GM19328 (cell line): Measurements from ENCODE around the gene SMAD9.

Source experiments
- ATAC-seq: cut with Tn5 transposase; IDR thresholded peaks from one replicate; pipeline ENCODE4 v1.9.1; 2021; ENCODE audit warnings: mild to moderate bottlenecking, moderate library complexity; ENCODE audit not compliant: unreplicated experiment

Gene SMAD9

GRCh38 chr13:36819739-36820090 lies 100.3 kb downstream of the SMAD9 start:
- no peak for ATAC-seq

DNA sequence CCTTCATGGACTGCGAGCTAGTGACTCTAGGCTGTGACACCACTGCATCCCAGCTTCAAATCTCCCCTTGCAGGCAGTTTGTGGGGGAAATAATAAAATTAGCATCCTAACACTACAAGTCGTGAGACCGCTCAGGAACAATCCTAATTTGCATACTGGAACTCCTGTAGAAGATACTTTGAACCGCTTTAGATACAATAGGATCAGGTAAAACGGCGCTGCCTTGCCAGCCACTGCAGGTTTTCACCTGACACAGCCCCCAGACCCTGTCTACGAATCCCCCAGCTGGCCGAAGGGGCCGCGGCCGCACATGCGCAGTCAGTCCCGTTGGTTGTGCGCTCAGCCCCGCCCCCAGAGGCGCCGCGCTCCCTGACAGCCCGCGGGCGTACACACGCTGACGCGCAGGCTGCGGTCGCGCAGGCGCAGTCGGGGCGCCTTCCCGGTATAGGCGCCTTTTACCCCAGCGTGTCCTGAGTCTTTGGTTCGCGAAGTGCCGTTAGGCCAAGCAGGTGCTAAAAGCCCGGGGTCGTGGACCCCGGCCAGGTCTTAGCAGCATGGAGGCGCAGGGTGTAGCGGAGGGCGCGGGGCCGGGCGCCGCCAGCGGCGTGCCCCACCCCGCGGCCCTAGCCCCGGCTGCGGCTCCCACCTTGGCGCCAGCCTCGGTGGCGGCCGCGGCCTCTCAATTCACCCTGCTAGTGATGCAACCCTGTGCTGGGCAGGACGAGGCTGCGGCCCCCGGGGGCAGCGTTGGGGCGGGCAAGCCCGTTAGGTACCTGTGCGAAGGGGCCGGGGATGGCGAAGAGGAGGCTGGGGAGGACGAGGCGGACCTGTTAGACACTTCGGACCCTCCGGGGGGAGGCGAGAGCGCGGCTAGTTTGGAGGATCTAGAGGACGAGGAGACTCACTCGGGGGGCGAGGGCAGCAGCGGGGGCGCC lies 101.0 kb downstream of the SMAD9 start, which contains the start of gene RFXAP:
TSS of gene RFXAP (plus strand) at position 419 of the 935 bp plus-strand sequence. CDS start at position 555, 136 bp downstream.
- peak; percentile 85 for ATAC-seq

DNA sequence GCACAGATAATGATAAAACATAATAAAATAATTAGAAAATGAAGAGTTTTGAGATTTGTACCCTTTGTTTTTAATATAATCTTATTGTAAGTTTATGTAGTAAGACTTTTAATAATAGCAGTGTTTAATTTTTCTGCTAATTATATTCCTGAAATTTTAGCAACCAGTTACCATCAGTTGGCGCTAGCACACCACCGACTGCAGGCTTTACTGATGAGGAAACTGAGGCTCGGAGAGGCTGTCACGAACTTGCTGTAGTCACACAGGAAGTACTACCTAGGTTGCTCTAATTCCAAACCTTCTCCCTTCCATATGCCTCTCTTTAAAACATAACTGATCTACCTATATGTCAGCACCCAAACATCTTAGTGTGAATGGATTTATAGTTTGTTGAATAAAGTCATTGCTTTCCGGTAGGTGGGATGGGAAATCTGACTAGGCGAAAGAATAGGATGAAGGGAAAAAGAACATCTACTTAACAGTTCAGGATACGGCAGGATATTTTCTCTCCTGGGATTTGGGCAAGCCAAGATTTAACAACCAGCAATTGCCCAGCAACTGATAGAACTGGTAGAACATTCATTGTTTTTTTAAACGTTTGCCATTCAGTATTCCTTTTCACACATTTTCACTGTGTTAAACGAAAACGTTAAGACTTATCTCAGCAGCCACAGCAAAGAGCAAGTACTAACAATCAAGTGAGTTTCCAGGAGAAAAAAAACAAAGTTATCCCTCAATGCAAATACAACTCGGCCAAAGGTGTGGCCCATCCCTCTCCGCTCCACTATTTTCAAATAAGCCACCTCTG lies 101.8 kb downstream of the SMAD9 start:
- ATAC-seq, result peak; percentile 1

GRCh38 chr13:36815062-36815461 lies 105.0 kb downstream of the SMAD9 start:
- no peak for ATAC-seq

- ATAC-seq, result no peak
These were observed 105.6 kb downstream of the SMAD9 start for GRCh38 chr13:36814465-36814864.

DNA sequence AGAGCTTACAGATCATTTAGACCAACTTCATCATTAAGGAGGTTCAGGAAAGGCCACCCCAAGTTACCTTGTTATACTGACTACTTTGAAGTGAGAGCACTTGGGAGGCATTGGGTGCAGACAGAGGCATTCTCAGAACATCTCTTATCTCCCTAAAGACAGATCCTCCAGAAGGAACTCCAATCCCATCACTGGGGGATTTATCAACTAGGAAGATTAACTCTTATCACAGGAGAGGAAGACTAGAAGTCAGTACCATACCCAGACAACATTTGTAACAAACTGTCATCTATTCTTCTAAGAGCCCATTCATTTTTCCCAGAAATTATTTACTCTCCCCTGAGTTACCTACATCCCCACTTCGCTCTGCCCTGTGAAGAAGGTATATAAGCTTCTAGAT lies 106.8 kb downstream of the SMAD9 start:
- ATAC-seq, result no peak

DNA sequence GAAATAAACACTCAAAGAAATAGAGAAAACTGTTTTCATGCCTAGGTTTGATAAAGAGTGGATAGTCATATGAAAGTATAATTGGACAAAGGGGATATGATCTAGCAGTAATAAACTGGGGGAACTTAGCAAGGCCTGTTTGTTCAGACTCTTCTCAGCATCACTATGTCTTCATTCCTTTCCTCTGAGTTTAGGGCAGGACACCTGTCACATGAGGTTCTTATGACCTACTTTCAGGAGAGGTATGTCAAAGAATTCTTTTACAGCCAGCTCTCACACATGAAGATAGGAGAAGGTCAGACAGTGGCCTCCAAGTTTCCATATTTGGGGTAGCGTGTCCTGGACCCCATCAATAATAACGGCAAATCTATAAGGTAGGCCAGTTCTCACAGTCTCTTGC lies 112.4 kb downstream of the SMAD9 start:
- ATAC-seq, result no peak

DNA sequence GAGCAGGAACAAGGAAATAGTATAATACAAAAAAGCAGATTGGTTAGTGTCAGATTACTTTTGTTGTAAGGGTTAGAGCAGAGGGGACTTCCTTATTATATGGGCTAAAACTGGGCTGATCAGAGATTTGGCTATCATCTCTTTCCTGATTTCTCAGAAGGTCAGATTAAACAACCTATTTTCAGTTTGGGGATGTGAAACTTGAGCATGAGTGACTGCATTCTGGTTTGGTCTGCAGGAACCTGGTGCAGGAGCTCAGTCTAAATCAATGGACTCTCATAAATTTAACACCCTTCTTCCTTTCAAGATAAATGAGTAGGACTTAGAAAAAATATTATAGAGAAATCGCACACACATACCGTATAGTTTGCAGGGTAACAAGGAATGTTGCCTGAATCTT lies 113.9 kb downstream of the SMAD9 start:
- ATAC-seq, result no peak

DNA sequence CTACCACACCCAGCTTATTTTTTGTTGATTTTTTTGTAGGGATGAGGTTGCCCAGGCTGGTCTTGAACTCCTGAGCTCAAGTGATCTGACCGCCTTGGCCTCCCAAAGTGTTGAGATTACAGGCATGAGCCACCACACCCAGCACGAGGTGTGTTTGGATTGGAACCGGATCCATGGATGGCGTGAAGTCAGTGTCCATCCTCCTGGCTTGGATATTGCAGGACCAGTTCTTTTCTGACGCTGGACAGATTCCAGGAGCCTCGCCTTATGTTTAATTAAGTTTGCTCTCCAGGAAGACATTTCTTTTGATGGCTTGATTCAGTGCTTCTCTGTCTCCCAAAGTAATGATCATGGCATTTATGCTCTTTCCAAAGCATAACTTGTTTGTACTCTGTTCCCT lies 115.5 kb downstream of the SMAD9 start:
- no peak for ATAC-seq

GRCh38 chr13:36801035-36801434 lies 119.0 kb downstream of the SMAD9 start:
- no peak for ATAC-seq

- no peak for ATAC-seq
These were observed 124.0 kb downstream of the SMAD9 start for GRCh38 chr13:36796052-36796451.

- no peak for ATAC-seq
These were observed 124.6 kb downstream of the SMAD9 start for GRCh38 chr13:36795463-36795862.
